ENCODE results near the gene TBC1D4.

Gene TBC1D4

DNA sequence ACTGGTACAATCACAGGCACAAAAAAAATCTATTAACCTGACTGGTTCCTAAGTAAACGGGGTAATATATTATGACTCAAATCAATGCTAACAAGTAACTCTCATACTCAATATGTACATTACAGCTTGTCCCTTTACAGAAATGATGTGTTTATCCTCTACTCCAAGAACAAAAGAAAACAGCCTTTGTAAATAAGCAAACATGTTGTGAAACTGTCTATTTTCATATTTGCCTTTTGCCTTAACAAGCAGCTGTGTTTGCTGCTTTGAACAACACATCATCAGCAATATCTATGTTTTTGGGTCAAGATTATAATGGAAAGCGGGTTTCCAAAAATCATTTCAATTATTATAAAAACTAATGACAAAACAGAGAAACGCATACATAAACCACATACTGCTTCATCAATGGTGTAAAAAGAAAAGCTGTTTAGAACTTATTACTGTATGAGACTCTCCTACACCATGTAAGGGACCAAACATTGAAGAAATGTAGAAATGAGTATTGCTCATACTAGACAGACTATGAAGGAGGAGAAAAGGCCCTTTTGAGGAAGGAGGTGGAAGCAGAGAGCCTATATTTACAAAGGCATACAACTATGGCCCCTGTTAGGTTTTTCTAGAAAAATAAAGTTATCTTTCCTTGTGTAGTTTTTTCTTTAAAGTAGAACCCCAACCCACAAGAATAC lies 14.8 kb downstream of the TBC1D4 start:
- Histone ChIP-seq H3K4me1 (ENCODE audit: control insufficient read depth, insufficient read depth, low read depth, low read length) (peaks cover 1% of the 10 kb centered on the region), H2BK120ac (ENCODE audit: low read depth, low read length) (no peak overlapping the region), H3K4me3 (ENCODE audit: insufficient read depth in 1 of 2, low read depth in 1 of 2, low read length in 2 of 2) (peak overlapping the region in 1 of 2 experiments; percentile 65), H2AFZ (ENCODE audit: low read depth, low read length) (no peak overlapping the region), H3K27me3 (ENCODE audit: control insufficient read depth in 1 of 2, insufficient read depth in 1 of 2, low read length in 2 of 2) (no peaks in the 10 kb centered on the region), H3K23ac (ENCODE audit: low read length in 2 of 2) (no peak overlapping the region), H4K8ac (ENCODE audit: low read length) (no peak overlapping the region), H3K18ac (ENCODE audit: low read depth in 1 of 2, low read length in 2 of 2) (no peak overlapping the region), H3K36me3 (ENCODE audit: control insufficient read depth in 1 of 2, insufficient read depth in 2 of 2, low read depth in 1 of 2, low read length in 2 of 2) (no peaks in the 10 kb centered on the region), H3K9ac (ENCODE audit: low read length) (peak overlapping the region; percentile 85), H3K4me2 (ENCODE audit: low read length, poor library complexity, severe bottlenecking) (no peak overlapping the region), H3K9me3 (ENCODE audit: control insufficient read depth, low read length) (no peaks in the 10 kb centered on the region), H3K79me1 (replicated peaks; ENCODE audit: low read length, poor library complexity, severe bottlenecking) (peaks cover 14% of the 10 kb centered on the region), H3K4ac (ENCODE audit: low read depth in 1 of 2, low read length in 2 of 2) (no peak overlapping the region), H3K27ac (ENCODE audit: low read length, poor library complexity, severe bottlenecking) (no peak overlapping the region), H2BK15ac (ENCODE audit: low read depth, poor library complexity, severe bottlenecking) (no peak overlapping the region), H4K91ac (ENCODE audit: low read length) (no peak overlapping the region), H3K14ac (ENCODE audit: low read length in 2 of 2) (no peak overlapping the region), H2BK12ac (ENCODE audit: low read length in 2 of 2) (no peak overlapping the region), H2BK5ac (ENCODE audit: low read depth, low read length, poor library complexity, severe bottlenecking) (no peak overlapping the region), H2AK5ac (ENCODE audit: low read length, severe bottlenecking) (no peak overlapping the region)
- 100% methylated on average over 1 of the region's 3 CpGs for WGBS
- no peak for DNase-seq

DNA sequence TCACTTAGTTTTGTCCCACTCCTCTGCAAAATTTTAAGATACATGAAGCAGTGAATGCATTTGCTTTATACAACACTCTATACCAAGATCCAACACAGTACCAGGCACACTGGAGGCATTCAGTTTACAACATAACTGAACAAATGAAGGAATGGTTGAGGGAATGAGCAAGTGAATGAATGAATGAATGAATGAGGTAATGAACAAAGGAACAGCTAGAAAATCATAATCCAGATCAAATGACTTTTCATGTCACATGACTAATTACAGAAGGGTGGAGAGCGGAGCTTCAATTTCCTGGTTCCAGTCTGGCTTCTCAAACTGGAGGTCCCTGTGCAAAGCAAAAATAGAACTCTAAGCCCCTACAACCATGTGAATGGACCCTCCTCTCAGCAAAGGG lies 16.7 kb downstream of the TBC1D4 start:
- Histone ChIP-seq H3K79me1 (replicated peaks; ENCODE audit: low read length, poor library complexity, severe bottlenecking) (peaks cover 11% of the 10 kb centered on the region), H3K23ac (ENCODE audit: low read length in 2 of 2) (no peak overlapping the region), H3K9me3 (ENCODE audit: control insufficient read depth, low read length) (no peaks in the 10 kb centered on the region), H3K4ac (ENCODE audit: low read depth in 1 of 2, low read length in 2 of 2) (no peak overlapping the region), H2AK5ac (ENCODE audit: low read length, severe bottlenecking) (no peak overlapping the region), H3K27ac (ENCODE audit: low read length, poor library complexity, severe bottlenecking) (no peak overlapping the region), H3K14ac (ENCODE audit: low read length in 2 of 2) (no peak overlapping the region), H4K8ac (ENCODE audit: low read length) (no peak overlapping the region), H3K4me2 (ENCODE audit: low read length, poor library complexity, severe bottlenecking) (no peak overlapping the region), H2BK120ac (ENCODE audit: low read depth, low read length) (no peak overlapping the region), H3K18ac (ENCODE audit: low read depth in 1 of 2, low read length in 2 of 2) (no peak overlapping the region), H2BK15ac (ENCODE audit: low read depth, poor library complexity, severe bottlenecking) (no peak overlapping the region), H3K36me3 (ENCODE audit: control insufficient read depth in 1 of 2, insufficient read depth in 2 of 2, low read depth in 1 of 2, low read length in 2 of 2) (no peaks in the 10 kb centered on the region), H4K91ac (ENCODE audit: low read length) (no peak overlapping the region), H3K4me1 (ENCODE audit: control insufficient read depth, insufficient read depth, low read depth, low read length) (peaks cover 1% of the 10 kb centered on the region), H2BK12ac (ENCODE audit: low read length in 2 of 2) (no peak overlapping the region), H3K27me3 (ENCODE audit: control insufficient read depth in 1 of 2, insufficient read depth in 1 of 2, low read length in 2 of 2) (no peaks in the 10 kb centered on the region), H3K9ac (ENCODE audit: low read length) (no peak overlapping the region), H3K4me3 (ENCODE audit: insufficient read depth in 1 of 2, low read depth in 1 of 2, low read length in 2 of 2) (no peak overlapping the region), H2BK5ac (ENCODE audit: low read depth, low read length, poor library complexity, severe bottlenecking) (no peak overlapping the region), H2AFZ (ENCODE audit: low read depth, low read length) (no peak overlapping the region)
- DNase-seq, result no peak
- WGBS, result 96% methylated on average over 1 of the region's 1 CpG

DNA sequence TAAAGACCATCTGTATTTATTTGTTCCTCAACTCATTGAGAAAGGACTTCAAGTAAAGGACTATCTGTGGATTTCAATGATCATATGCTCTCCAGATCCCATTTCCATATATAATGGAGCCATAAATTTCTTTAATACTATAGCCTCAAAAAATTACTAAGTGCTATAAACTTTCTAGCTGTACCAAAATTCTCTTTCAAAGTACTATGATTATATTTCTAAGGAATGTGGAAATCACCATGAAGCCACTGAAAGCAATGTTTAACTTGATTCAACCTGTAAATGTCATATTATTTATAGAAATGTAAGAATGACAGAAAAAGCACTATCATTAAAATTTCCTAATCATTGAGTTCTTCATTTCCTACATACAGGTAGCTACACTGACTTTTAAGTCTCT lies 20.7 kb downstream of the TBC1D4 start:
- Histone ChIP-seq H3K27me3 (ENCODE audit: control insufficient read depth in 1 of 2, insufficient read depth in 1 of 2, low read length in 2 of 2) (no peaks in the 10 kb centered on the region), H2AK5ac (ENCODE audit: low read length, severe bottlenecking) (no peak overlapping the region), H3K9ac (ENCODE audit: low read length) (no peak overlapping the region), H4K8ac (ENCODE audit: low read length) (no peak overlapping the region), H3K27ac (ENCODE audit: low read length, poor library complexity, severe bottlenecking) (peak overlapping the region; percentile 24), H3K79me1 (replicated peaks; ENCODE audit: low read length, poor library complexity, severe bottlenecking) (peaks cover 17% of the 10 kb centered on the region), H2AFZ (ENCODE audit: low read depth, low read length) (no peak overlapping the region), H3K18ac (ENCODE audit: low read depth in 1 of 2, low read length in 2 of 2) (no peak overlapping the region), H2BK12ac (ENCODE audit: low read length in 2 of 2) (no peak overlapping the region), H3K4me1 (ENCODE audit: control insufficient read depth, insufficient read depth, low read depth, low read length) (peaks cover 3% of the 10 kb centered on the region), H3K36me3 (ENCODE audit: control insufficient read depth in 1 of 2, insufficient read depth in 2 of 2, low read depth in 1 of 2, low read length in 2 of 2) (peaks cover 0 to 3% of the 10 kb centered on the region in 2 experiments), H3K4me3 (ENCODE audit: insufficient read depth in 1 of 2, low read depth in 1 of 2, low read length in 2 of 2) (no peak overlapping the region), H2BK120ac (ENCODE audit: low read depth, low read length) (no peak overlapping the region), H3K23ac (ENCODE audit: low read length in 2 of 2) (no peak overlapping the region), H3K14ac (ENCODE audit: low read length in 2 of 2) (no peak overlapping the region), H3K4me2 (ENCODE audit: low read length, poor library complexity, severe bottlenecking) (no peak overlapping the region), H3K4ac (ENCODE audit: low read depth in 1 of 2, low read length in 2 of 2) (no peak overlapping the region), H2BK15ac (ENCODE audit: low read depth, poor library complexity, severe bottlenecking) (no peak overlapping the region), H2BK5ac (ENCODE audit: low read depth, low read length, poor library complexity, severe bottlenecking) (no peak overlapping the region), H3K9me3 (ENCODE audit: control insufficient read depth, low read length) (no peaks in the 10 kb centered on the region), H4K91ac (ENCODE audit: low read length) (no peak overlapping the region)
- DNase-seq, result no peak

DNA sequence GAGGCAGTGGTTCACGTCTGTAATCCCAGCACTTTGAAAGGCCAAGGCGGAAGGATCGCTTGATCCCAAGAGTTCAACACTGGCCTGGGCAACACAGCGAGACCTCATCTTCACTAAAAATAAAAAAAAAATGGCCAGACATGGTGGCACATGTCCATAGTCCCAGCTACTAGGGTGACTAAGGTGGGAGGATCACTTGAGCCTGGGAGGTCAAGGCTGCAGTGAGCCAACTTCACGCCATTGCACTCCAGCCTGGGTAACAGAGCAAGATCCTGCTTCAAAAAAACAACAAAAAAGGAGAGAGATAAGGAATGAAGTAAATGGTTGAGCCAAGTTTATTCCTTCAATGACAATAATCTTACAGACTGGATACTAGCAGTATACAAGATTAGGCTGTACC lies 21.3 kb downstream of the TBC1D4 start:
- peaks cover 3% of the 10 kb centered on the region for H3K4me1 ChIP-seq (ENCODE audit: control insufficient read depth, insufficient read depth, low read depth, low read length)
- no peak overlapping the region for H3K14ac ChIP-seq (ENCODE audit: low read length in 2 of 2)
- no peak overlapping the region for H3K4ac ChIP-seq (ENCODE audit: low read depth in 1 of 2, low read length in 2 of 2)
- peak overlapping the region; percentile 87 for H2AK5ac ChIP-seq (ENCODE audit: low read length, severe bottlenecking)
- 50% methylated on average over 2 of the region's 5 CpGs for WGBS
- DNase-seq, result no peak
- H2AFZ ChIP-seq (ENCODE audit: low read depth, low read length), result no peak overlapping the region
- H2BK12ac ChIP-seq (ENCODE audit: low read length in 2 of 2), result no peak overlapping the region
- no peak overlapping the region for H4K91ac ChIP-seq (ENCODE audit: low read length)
- H3K27ac ChIP-seq (ENCODE audit: low read length, poor library complexity, severe bottlenecking), result no peak overlapping the region
- H3K36me3 ChIP-seq (ENCODE audit: control insufficient read depth in 1 of 2, insufficient read depth in 2 of 2, low read depth in 1 of 2, low read length in 2 of 2), result peaks cover 0 to 3% of the 10 kb centered on the region in 2 experiments
- no peak overlapping the region for H4K8ac ChIP-seq (ENCODE audit: low read length)
- H2BK15ac ChIP-seq (ENCODE audit: low read depth, poor library complexity, severe bottlenecking), result no peak overlapping the region
- H3K18ac ChIP-seq (ENCODE audit: low read depth in 1 of 2, low read length in 2 of 2), result peak overlapping the region in 1 of 2 experiments; percentile 9
- peaks cover 19% of the 10 kb centered on the region for H3K79me1 ChIP-seq (replicated peaks; ENCODE audit: low read length, poor library complexity, severe bottlenecking)
- no peak overlapping the region for H3K4me2 ChIP-seq (ENCODE audit: low read length, poor library complexity, severe bottlenecking)
- H2BK120ac ChIP-seq (ENCODE audit: low read depth, low read length), result no peak overlapping the region
- no peaks in the 10 kb centered on the region for H3K27me3 ChIP-seq (ENCODE audit: control insufficient read depth in 1 of 2, insufficient read depth in 1 of 2, low read length in 2 of 2)
- no peak overlapping the region for H2BK5ac ChIP-seq (ENCODE audit: low read depth, low read length, poor library complexity, severe bottlenecking)
- no peak overlapping the region for H3K23ac ChIP-seq (ENCODE audit: low read length in 2 of 2)
- no peak overlapping the region for H3K9ac ChIP-seq (ENCODE audit: low read length)
- H3K9me3 ChIP-seq (ENCODE audit: control insufficient read depth, low read length), result no peaks in the 10 kb centered on the region
- no peak overlapping the region for H3K4me3 ChIP-seq (ENCODE audit: insufficient read depth in 1 of 2, low read depth in 1 of 2, low read length in 2 of 2)
